Measurements from ENCODE around the gene SLC45A3.
A peak's percentile ranks its signal among the peaks of the same experiment; 100 is the strongest.

The SLC45A3 gene

GRCh38 chr1:205716371-205717132 is 36.2 kb upstream of the SLC45A3 start:
- no peak for DNase-seq (ENCODE audit: low read depth)
- H3K4me3 ChIP-seq (ENCODE audit: low read depth, low read length) = no peak overlapping the region
- TF ChIP-seq CTCF (conservative IDR thresholded peaks at IDR 0.05; ENCODE audit: low read depth, low read length) = no peak

- no peak for TF ChIP-seq CTCF (conservative IDR thresholded peaks at IDR 0.05; ENCODE audit: low read depth, low read length)
- DNase-seq (ENCODE audit: low read depth) = no peak
- H3K4me3 ChIP-seq (ENCODE audit: low read depth, low read length) = no peak overlapping the region
Observed at GRCh38 chr1:205715628-205716027, 35.3 kb upstream of the SLC45A3 start.

- no peak for DNase-seq (ENCODE audit: low read depth)
- no peak overlapping the region for H3K4me3 ChIP-seq (ENCODE audit: low read depth, low read length)
- TF ChIP-seq CTCF (conservative IDR thresholded peaks at IDR 0.05; ENCODE audit: low read depth, low read length) = no peak
Observed at GRCh38 chr1:205714906-205715246, 34.6 kb upstream of the SLC45A3 start.

- no peak for TF ChIP-seq CTCF (conservative IDR thresholded peaks at IDR 0.05; ENCODE audit: low read depth, low read length)
- no peak overlapping the region for H3K4me3 ChIP-seq (ENCODE audit: low read depth, low read length)
- DNase-seq (ENCODE audit: low read depth) = peak; percentile 26
Observed at GRCh38 chr1:205714190-205714905, 34.0 kb upstream of the SLC45A3 start.

GRCh38 chr1:205711105-205712048 is 31.1 kb upstream of the SLC45A3 start:
- peak; percentile 94 for DNase-seq (ENCODE audit: low read depth)

More at GRCh38 chr1:205711105-205712048, 31.1 kb upstream of the SLC45A3 start:
- peak; percentile 84 for TF ChIP-seq CTCF (conservative IDR thresholded peaks at IDR 0.05; ENCODE audit: low read depth, low read length)
- no peak overlapping the region for H3K4me3 ChIP-seq (ENCODE audit: low read depth, low read length)

All from choroid plexus epithelial cell (primary cell).